HCT116 (cell line): ENCODE measurements around the gene SERPINB6. TPM values are rescaled to one million over a fixed set of nuclear protein-coding genes. Genes with fewer than 3 reads are reported as not detected.
A peak's percentile ranks its signal among the peaks of the same experiment; 100 is the strongest.

Experiments used
- ATAC-seq: fragments of 200-7000 bp; cut with Tn5 transposase; 2 replicates; pipeline ENCODE4 v1.9.1; 2020; ENCODE audit warnings: mild to moderate bottlenecking, moderate library complexity
- Bru-seq: library from RNA; stranded (reverse); fragments of 400-500 nt; gene quantifications from one replicate; lab custom pipeline; 2021; lab: Mats Ljungman, UMichigan
- BruChase-seq, 2 experiments: library from RNA; stranded (reverse); fragments of 400-500 nt; gene quantifications; one replicate each; lab custom pipeline; 2021; lab: Mats Ljungman, UMichigan
- BruUV-seq: library from RNA; stranded (reverse); fragments of 400-500 nt; replicated peaks from 2 replicates; lab custom pipeline; 2021; lab: Mats Ljungman, UMichigan
- CTCF ChIA-PET: fragments of 300-600 bp; sonication (Branson Sonifier 250); formaldehyde crosslinking; loops from one replicate; lab custom pipeline; 2021; ENCODE audit warnings: antibody characterized with exemption; lab: Charles Lee
- POLR2A ChIA-PET: fragments of 300-600, 350-600 bp; sonication (Branson Sonifier 250); formaldehyde crosslinking; loops from one replicate; lab custom pipeline; 2021; ENCODE audit warnings: antibody characterized with exemption; lab: Charles Lee
- RAD21 ChIA-PET, 2 experiments: fragments of 300-600 bp; sonication (Branson Sonifier 250); formaldehyde crosslinking; loops; one replicate each; lab custom pipeline; 2023; ENCODE audit warnings: low total read pairs in 2 of 2; ENCODE audit not compliant: uncharacterized antibody in 2 of 2, unreplicated experiment in 2 of 2, low non-redundant PET in 1 of 2; lab: Charles Lee
- DNase-seq: peaks from one replicate; pipeline ENCODE4 v3.0.0-alpha.2; 2010; ENCODE audit warnings: low read depth, low spot score
- H2AFZ ChIP-seq: fragments of 200-600 bp; shearing (Covaris generic), sonication (generic); 2 replicates; pipeline ENCODE4 v1.6.1; 2017; ENCODE audit warnings: low read depth, mixed run types, mixed read lengths, antibody characterized with exemption, low read length; ENCODE audit not compliant: poor library complexity, severe bottlenecking
- H3K27ac ChIP-seq: 2 replicates; pipeline ENCODE4 v1.5.1; 2012; ENCODE audit warnings: low read depth, low read length
- H3K27me3 ChIP-seq: fragments of 200-600 bp; sonication (generic); 2 replicates; pipeline ENCODE4 v1.6.1; 2016; ENCODE audit warnings: mixed run types, low read length, mixed read lengths; ENCODE audit not compliant: insufficient read depth
- H3K36me3 ChIP-seq, 2 experiments: fragments of 200-500 bp in 1 of 2; fragments of 200-600 bp in 1 of 2; sonication (Bioruptor generic) in 1 of 2; sonication (generic) in 1 of 2; 2 replicates each; pipeline versions ENCODE4 v1.5.1 to v1.6.1; 2014 to 2016; ENCODE audit warnings: low read length in 2 of 2, inconsistent platforms in 1 of 2, mixed read lengths in 1 of 2, mixed run types in 1 of 2; ENCODE audit not compliant: insufficient read depth in 2 of 2, control insufficient read depth in 1 of 2
- H3K4me1 ChIP-seq, 2 experiments: fragments of 200-600 bp in 1 of 2; sonication (generic) in 1 of 2; 2 replicates each; pipeline versions ENCODE4 v1.5.1 to v1.6.1; 2012 to 2017; ENCODE audit warnings: low read length in 2 of 2, inconsistent platforms in 1 of 2, mild to moderate bottlenecking in 1 of 2, mixed read lengths in 1 of 2, mixed run types in 1 of 2, moderate library complexity in 1 of 2; ENCODE audit not compliant: insufficient read depth in 2 of 2, control insufficient read depth in 1 of 2
- H3K4me2 ChIP-seq: fragments of 200-600 bp; sonication (generic); 2 replicates; pipeline ENCODE4 v1.6.1; 2017; ENCODE audit warnings: mixed run types, low read length, mixed read lengths
- H3K4me3 ChIP-seq, 2 experiments: fragments of 200-600 bp in 1 of 2; sonication (generic) in 1 of 2; replicated peaks in 1 of 2; 2 replicates each; pipeline ENCODE4 v1.5.1; 2011 to 2016; ENCODE audit warnings: low read length in 2 of 2, control low read depth in 1 of 2, low read depth in 1 of 2, mild to moderate bottlenecking in 1 of 2, mixed read lengths in 1 of 2, mixed run types in 1 of 2
- H3K79me2 ChIP-seq: fragments of 200-600 bp; sonication (generic); 2 replicates; pipeline ENCODE4 v1.6.1; 2017; ENCODE audit warnings: mild to moderate bottlenecking, mixed run types, low read length, moderate library complexity, mixed read lengths; ENCODE audit not compliant: insufficient read depth
- H3K9ac ChIP-seq: fragments of 200-600 bp; sonication (generic); 2 replicates; pipeline ENCODE4 v1.6.1; 2016; ENCODE audit warnings: low read length, mixed read lengths
- H3K9me2 ChIP-seq: fragments of 200-600 bp; sonication (generic), shearing (Covaris generic); 2 replicates; pipeline ENCODE4 v1.6.1; 2017; ENCODE audit warnings: mixed run types, mild to moderate bottlenecking, moderate library complexity; ENCODE audit not compliant: insufficient read depth
- H3K9me3 ChIP-seq, 2 experiments: fragments of 200-500 bp in 1 of 2; fragments of 200-600 bp in 1 of 2; sonication (Bioruptor generic) in 1 of 2; sonication (generic) in 1 of 2; 2 replicates each; pipeline ENCODE4 v1.6.1; 2014 to 2017; ENCODE audit warnings: low read length in 2 of 2, mixed read lengths in 2 of 2, inconsistent platforms in 1 of 2, low read depth in 1 of 2, mild to moderate bottlenecking in 1 of 2, mixed run types in 1 of 2, moderate library complexity in 1 of 2; ENCODE audit not compliant: control insufficient read depth in 1 of 2, insufficient read depth in 1 of 2
- H4K20me1 ChIP-seq: fragments of 200-600 bp; sonication (generic), shearing (Covaris generic); 2 replicates; pipeline ENCODE4 v1.6.1; 2017; ENCODE audit warnings: mixed run types, mild to moderate bottlenecking, moderate library complexity; ENCODE audit not compliant: insufficient read depth
- FOSL1 ChIP-seq: IDR thresholded peaks from 2 replicates; pipeline ENCODE4 v1.6.1; 2012; ENCODE audit warnings: low read depth
- SIN3A ChIP-seq: IDR thresholded peaks from 2 replicates; pipeline ENCODE4 v1.6.1; 2012; ENCODE audit warnings: low read depth
- ZFX ChIP-seq: fragments of 450-650 bp; IDR thresholded peaks from 2 replicates; pipeline ENCODE4 v1.6.1; 2017
- intact Hi-C: fragments of 100-400 bp; cut with micrococcal nuclease; formaldehyde crosslinking; loops from 2 replicates; pipeline ENCODE4 v1.10.0; 2022
- long read RNA-seq: library from polyadenylated mRNA; unstranded; transcript quantifications from one replicate; pipeline ENCODE4 v2.0.0, GENCODE V29; 2021; ENCODE audit not compliant: unreplicated experiment
- polyA plus RNA-seq: library from polyadenylated mRNA; unstranded; fragments of >200 nt; gene quantifications from 2 replicates; pipeline ENCODE4 v1.2.1, GENCODE V29; 2012; ENCODE audit warnings: missing spikeins
- total RNA-seq: library from RNA; stranded (reverse); gene quantifications from one replicate; pipeline ENCODE4 v1.2.1, GENCODE V29; 2021; ENCODE audit not compliant: unreplicated experiment
- TF ChIP-seq, protein P1 (sequence below): IDR thresholded peaks from 2 replicates; pipeline ENCODE4 v1.6.1; 2012
- TF ChIP-seq, protein P2 (sequence below): IDR thresholded peaks from 2 replicates; pipeline ENCODE4 v1.6.1; 2012

SERPINB6 gene
- total RNA-seq (103 TPM), Bru-seq, nascent RNA (percentile 88 among the genes with signal in this experiment), BruChase-seq, experiment 1, labeled RNA remaining after a 6-hour chase (percentile 91 among the genes with signal in this experiment), BruChase-seq, experiment 2, labeled RNA remaining after a 2-hour chase (percentile 95 among the genes with signal in this experiment)
- polyA plus RNA-seq: 112 and 120 TPM in 2 replicates
- long read RNA-seq, transcript SERPINB6-206 (7 exons, 1,375 nt): minor isoform, 14 of 161 reads
- long read RNA-seq, transcript SERPINB6-210 (7 exons, 1,638 nt): minor isoform, 34 of 161 reads
- long read RNA-seq, transcript SERPINB6-204 (7 exons, 1,370 nt): major isoform, 45 of 161 reads
- long read RNA-seq, transcript SERPINB6-205 (7 exons, 1,315 nt): minor isoform, 35 of 161 reads
- long read RNA-seq, partial matches to known transcripts: 1 of 161 reads
- long read RNA-seq, other reads (novel, unspliced or antisense): 24 of 161 reads

DNA sequence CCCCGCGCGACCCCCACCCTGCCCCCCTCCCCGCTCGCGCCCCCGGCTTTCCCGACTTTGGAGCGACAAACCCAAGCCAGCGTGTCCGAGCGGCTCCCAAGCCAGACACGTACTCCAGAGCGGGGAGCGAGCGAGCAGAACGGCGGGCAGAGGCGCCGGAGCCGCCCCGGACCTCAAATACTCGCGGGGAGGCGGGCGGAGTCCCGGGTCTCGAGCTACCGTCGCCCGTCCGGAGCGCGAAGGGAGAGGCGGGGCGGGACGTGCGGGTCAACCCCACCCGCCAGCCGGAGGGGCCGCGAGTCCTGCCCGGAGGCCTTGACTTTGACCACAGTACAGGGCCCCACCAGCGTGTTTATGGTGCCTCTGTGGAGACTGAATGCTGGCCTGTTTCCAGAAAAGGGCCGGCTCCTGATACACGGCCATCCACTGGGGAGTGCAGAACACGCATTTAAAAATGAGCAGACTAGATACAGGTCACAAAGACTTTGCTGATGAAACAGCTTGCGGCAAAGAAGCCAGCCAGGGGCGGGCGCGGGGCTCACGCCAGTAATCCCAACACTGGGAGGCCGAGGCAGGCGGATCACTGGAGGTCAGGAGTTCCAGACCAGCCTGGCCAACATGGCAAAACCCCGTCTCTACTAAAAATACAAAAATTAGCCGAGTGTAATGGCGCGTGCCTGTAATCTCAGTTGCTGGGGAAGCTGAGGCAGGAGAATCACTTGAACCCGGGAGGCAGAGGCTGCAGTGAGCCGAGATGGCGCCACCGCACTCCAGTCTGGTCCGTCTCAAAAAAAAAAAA is at the start of gene SERPINB6:
Gene SERPINB6, minus strand, starts transcription at position 148 of the 799 bp plus-strand sequence. CDS start 12,235 bp downstream, outside the sequence.
- Histone ChIP-seq H4K20me1 (no peaks in the 10 kb centered on the region), H3K27ac (peak within 1 kb of the TSS; percentile 92), H3K27me3 (no peaks in the 10 kb centered on the region), H3K9ac (peak within 1 kb of the TSS; percentile 82), H3K4me2 (peak within 1 kb of the TSS; percentile 91), H3K79me2 (0 out of 2 replicates have a peak, but pooled peaks cover 10% of the 10 kb centered on the region), H3K4me1 (peaks cover 14 to 34% of the 10 kb centered on the region in 2 experiments), H3K36me3 (no peaks in the 10 kb centered on the region), H3K4me3 (peak within 1 kb of the TSS; percentile 53 to 70), H2AFZ (no peak within 1 kb of the TSS), H3K9me3 (no peaks in the 10 kb centered on the region), H3K9me2 (no peaks in the 10 kb centered on the region)
- peak; percentile 66 for ATAC-seq
- intact Hi-C loops: loop anchor here (1.0 kb wide), 1 partner anchor 19 kb away; no protein-coding TSS in a partner anchor
- ChIA-PET RAD21 (no interaction called here), CTCF (interaction anchor here (0.6 to 1.2 kb wide), 4 partner anchors 15 to 221 kb away, joined by 3 to 5 read pairs (median 3); partner anchors contain the start of gene MYLK4), POLR2A (interaction anchor here (1.0 to 1.6 kb wide), 3 partner anchors 13 to 19 kb away, joined by 3 to 5 read pairs (median 4); no protein-coding TSS in a partner anchor)
- BruUV-seq: no TSS peak
- TF ChIP-seq, protein P1, sequence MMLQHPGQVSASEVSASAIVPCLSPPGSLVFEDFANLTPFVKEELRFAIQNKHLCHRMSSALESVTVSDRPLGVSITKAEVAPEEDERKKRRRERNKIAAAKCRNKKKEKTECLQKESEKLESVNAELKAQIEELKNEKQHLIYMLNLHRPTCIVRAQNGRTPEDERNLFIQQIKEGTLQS: no peak
- TF ChIP-seq, protein P2, sequence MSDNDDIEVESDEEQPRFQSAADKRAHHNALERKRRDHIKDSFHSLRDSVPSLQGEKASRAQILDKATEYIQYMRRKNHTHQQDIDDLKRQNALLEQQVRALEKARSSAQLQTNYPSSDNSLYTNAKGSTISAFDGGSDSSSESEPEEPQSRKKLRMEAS: peak; percentile 50; the same call in 1 of the 2 replicates
- TF ChIP-seq ZFX: peak; percentile 65
- TF ChIP-seq FOSL1: no peak
- TF ChIP-seq SIN3A: 0 out of 2 replicates have a peak, but pooled peaks have one; percentile 44
- DNase-seq: no peak
